ENCODE results near the gene MBNL1. TPM values are rescaled to one million over a fixed set of nuclear protein-coding genes. Genes with fewer than 3 reads are reported as not detected.

MBNL1 gene
- total and polyA plus RNA-seq, 2 of the 4 experiments (the other 2 are of a cell fraction), result 127 to 664 TPM

DNA sequence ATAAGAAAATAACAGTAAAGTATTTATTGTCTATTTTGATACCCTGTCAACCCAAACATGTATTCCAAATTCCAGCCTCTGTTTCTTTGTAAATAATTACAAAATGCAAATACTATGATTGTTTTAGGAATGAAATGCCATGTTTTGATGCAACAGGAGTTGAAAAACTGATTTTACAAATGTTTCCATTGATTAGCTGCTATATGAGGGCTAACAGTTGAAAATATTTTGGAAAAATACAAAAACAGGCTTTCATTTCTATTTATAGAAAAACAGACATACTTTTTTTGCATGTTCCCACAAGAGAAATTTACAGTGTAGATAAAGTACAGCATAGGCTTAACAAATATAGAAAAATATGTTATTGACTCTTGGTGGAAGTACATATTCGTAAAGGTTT lies 20.0 kb downstream of the MBNL1 start:
- Histone ChIP-seq H3K79me1 (ENCODE audit: low read depth in 1 of 2, low read length in 2 of 2) (peaks cover 0 to 31% of the 10 kb centered on the region in 2 experiments; a peak in 2 of 4 replicates), H3K23ac (ENCODE audit: low read depth, low read length) (no peak overlapping the region), H2AK5ac (ENCODE audit: low read depth, low read length) (no peak overlapping the region), H2BK5ac (ENCODE audit: low read depth, low read length, poor library complexity, severe bottlenecking) (peak overlapping the region; percentile 28), H3K9ac (ENCODE audit: low read depth, low read length) (no peak overlapping the region), H3K27ac (ENCODE audit: insufficient read depth, low read length) (no peak overlapping the region), H3K14ac (replicated peaks; ENCODE audit: low read depth, low read length) (no peak overlapping the region), H3K4me1 (ENCODE audit: control insufficient read depth, insufficient read depth, low read length) (peaks cover 7% of the 10 kb centered on the region; the same call in 1 of the 2 replicates), H3K4ac (ENCODE audit: low read depth, low read length) (no peak overlapping the region), H3K4me3 (ENCODE audit: insufficient read depth, low read depth, low read length) (no peak overlapping the region), H3K18ac (ENCODE audit: low read depth, low read length) (no peak overlapping the region), H3K36me3 (ENCODE audit: control insufficient read depth, insufficient read depth, low read length) (no peaks in the 10 kb centered on the region; the same call in 1 of the 2 replicates), H2BK20ac (ENCODE audit: low read depth, low read length) (no peak overlapping the region), H3K9me1 (ENCODE audit: insufficient read depth, low read length) (peaks cover 8% of the 10 kb centered on the region), H2AK9ac (replicated peaks; ENCODE audit: low read depth, low read length, poor library complexity) (no peak overlapping the region), H3K4me2 (ENCODE audit: low read depth, low read length) (no peak overlapping the region), H4K91ac (ENCODE audit: insufficient read depth, low read depth, low read length) (no peak overlapping the region), H2BK120ac (ENCODE audit: low read depth, low read length) (no peak overlapping the region), H4K8ac (ENCODE audit: low read depth in 2 of 2, low read length in 2 of 2) (no peak overlapping the region), H3K56ac (ENCODE audit: extremely low read depth, insufficient read depth, low read length) (no peak overlapping the region), H4K20me1 (ENCODE audit: insufficient read depth, low read length) (peaks cover 66% of the 10 kb centered on the region), H4K5ac (ENCODE audit: low read depth, low read length) (no peak overlapping the region), H3K9me3 (ENCODE audit: control insufficient read depth, insufficient read depth, low read length) (no peaks in the 10 kb centered on the region), H2AFZ (replicated peaks; ENCODE audit: low read length, poor library complexity) (no peak overlapping the region), H2BK15ac (ENCODE audit: low read depth, low read length) (no peak overlapping the region), H3K27me3 (ENCODE audit: control insufficient read depth, insufficient read depth, low read length) (no peaks in the 10 kb centered on the region)
- TF ChIP-seq MAFK (IDR thresholded peaks at IDR 0.05; ENCODE audit: low read depth, low read length) (no peak), BHLHE40 (IDR thresholded peaks at IDR 0.05; ENCODE audit: low read depth, low read length) (no peak), CTCF (conservative IDR thresholded peaks at IDR 0.05; ENCODE audit: low read depth, low read length) (no peak), SMC3 (IDR thresholded peaks at IDR 0.05; ENCODE audit: low read depth, low read length) (no peak), USF2 (IDR thresholded peaks at IDR 0.05; ENCODE audit: low read depth, low read length) (no peak), CEBPB (IDR thresholded peaks at IDR 0.05; ENCODE audit: low read depth, low read length) (no peak), RFX5 (IDR thresholded peaks at IDR 0.05; ENCODE audit: low read depth, low read length) (no peak), CHD1 (IDR thresholded peaks at IDR 0.05; ENCODE audit: low read depth, low read length) (no peak), NFE2L2 (IDR thresholded peaks at IDR 0.05; ENCODE audit: low read depth, low read length) (no peak), POLR2A (IDR thresholded peaks at IDR 0.05; ENCODE audit: low read depth, low read length) (no peak), RAD21 (IDR thresholded peaks at IDR 0.05; ENCODE audit: low read length) (no peak), RCOR1 (IDR thresholded peaks at IDR 0.05; ENCODE audit: insufficient replicate concordance, low read length) (no peak), MXI1 (IDR thresholded peaks at IDR 0.05; ENCODE audit: borderline replicate concordance, low read depth, low read length) (no peak)
- TF ChIP-seq, protein P1, sequence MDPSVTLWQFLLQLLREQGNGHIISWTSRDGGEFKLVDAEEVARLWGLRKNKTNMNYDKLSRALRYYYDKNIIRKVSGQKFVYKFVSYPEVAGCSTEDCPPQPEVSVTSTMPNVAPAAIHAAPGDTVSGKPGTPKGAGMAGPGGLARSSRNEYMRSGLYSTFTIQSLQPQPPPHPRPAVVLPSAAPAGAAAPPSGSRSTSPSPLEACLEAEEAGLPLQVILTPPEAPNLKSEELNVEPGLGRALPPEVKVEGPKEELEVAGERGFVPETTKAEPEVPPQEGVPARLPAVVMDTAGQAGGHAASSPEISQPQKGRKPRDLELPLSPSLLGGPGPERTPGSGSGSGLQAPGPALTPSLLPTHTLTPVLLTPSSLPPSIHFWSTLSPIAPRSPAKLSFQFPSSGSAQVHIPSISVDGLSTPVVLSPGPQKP (IDR thresholded peaks at IDR 0.05; ENCODE audit: borderline replicate concordance, low read depth, low read length), result no peak
- intact Hi-C loops (cut with micrococcal nuclease), result no loop called here
- CTCF ChIA-PET, result no interaction called here
- dilution Hi-C loops (cut with HindIII; ENCODE audit: low sequenced_read_pairs, unreplicated experiment), result no loop called here
- WGBS, 2 experiments (ENCODE audit: extremely low coverage in 2 of 2, insufficient read length in 1 of 2), result no CpG with 5 or more reads among the region's 1 CpG
- DNase-seq (no peak), ATAC-seq (ENCODE audit: low read depth) (no peak)
- in situ Hi-C loops (cut with MboI; ENCODE audit: low sequenced_read_pairs), result no loop called here
- BruUV-seq (replicated peaks), result no TSS peak
- POLR2A ChIA-PET (ENCODE audit: unreplicated experiment), result no interaction called here
